ENCODE data around the gene MPZL3. TPM values are rescaled to one million over a fixed set of nuclear protein-coding genes. Genes with fewer than 3 reads are reported as not detected.

MPZL3 gene
- total RNA-seq, 1 donor from 2014 or later = 1.0 TPM

GRCh38 chr11:118247041-118247440, 5.1 kb downstream of the MPZL3 start:
- Histone ChIP-seq H3K27me3 (ENCODE audit: control insufficient read depth in 3 of 3, insufficient read depth in 3 of 3, low read length in 3 of 3) (peaks cover 5 to 9% (median 7%) of the 10 kb centered on the region in 3 donors), H3K36me3 (ENCODE audit: control insufficient read depth in 3 of 3, insufficient read depth in 3 of 3, low read length in 3 of 3) (no peaks in the 10 kb centered on the region), H3K27ac (ENCODE audit: low read depth, low read length) (peak overlapping the region; percentile 27), H3K4me3 (ENCODE audit: low read length in 3 of 3) (no peak overlapping the region), H3K9ac (ENCODE audit: low read depth in 1 of 3, low read length in 3 of 3) (no peak overlapping the region), H3K4me1 (ENCODE audit: control insufficient read depth in 3 of 3, insufficient read depth in 3 of 3, low read length in 3 of 3) (peaks cover 2 to 4% (median 4%) of the 10 kb centered on the region in 3 donors), H3K9me3 (ENCODE audit: control insufficient read depth in 3 of 3, low read length in 3 of 3) (no peaks in the 10 kb centered on the region)

GRCh38 chr11:118245936-118246562, 6.1 kb downstream of the MPZL3 start:
- H3K9ac ChIP-seq (ENCODE audit: low read depth in 1 of 3, low read length in 3 of 3) = no peak overlapping the region
- H3K27me3 ChIP-seq (ENCODE audit: control insufficient read depth in 3 of 3, insufficient read depth in 3 of 3, low read length in 3 of 3) = peaks cover 5 to 6% (median 5%) of the 10 kb centered on the region in 3 donors
- no peak overlapping the region for H3K27ac ChIP-seq (ENCODE audit: low read depth, low read length)

DNA sequence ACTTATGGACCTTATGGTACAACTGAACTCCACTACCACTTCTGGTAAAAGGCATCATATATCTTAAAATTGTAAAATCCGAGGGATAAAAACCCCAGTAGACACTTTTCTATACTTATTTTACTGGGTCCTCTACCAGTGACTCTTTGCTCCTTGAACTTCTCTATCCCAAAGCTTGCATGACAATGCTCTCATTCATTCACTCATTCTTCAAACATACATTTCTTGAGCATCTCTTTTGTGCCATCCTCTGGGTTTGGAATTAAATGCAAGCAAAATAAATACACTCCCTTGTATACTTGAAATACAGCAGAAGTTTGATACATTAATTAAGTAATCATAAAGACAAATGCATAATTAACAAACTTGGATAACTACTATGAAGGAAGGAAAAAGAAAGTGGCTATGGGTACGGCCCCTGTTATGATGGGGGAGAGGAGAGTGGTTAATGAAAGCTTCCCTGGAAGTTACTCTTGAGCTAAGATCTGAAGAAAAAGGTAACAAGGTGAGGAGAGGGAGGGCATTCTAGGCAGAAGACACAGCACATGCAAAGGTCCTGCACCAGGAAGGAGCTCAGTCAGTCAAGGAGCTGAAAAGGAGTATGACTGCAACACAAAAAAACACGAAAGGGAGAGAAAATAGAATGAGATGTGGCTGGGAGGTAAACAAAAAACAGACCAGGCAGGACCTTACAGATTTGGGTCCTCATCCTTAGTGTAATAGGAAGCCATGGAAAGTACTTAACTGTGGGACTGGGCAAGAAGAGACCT, 8.0 kb downstream of the MPZL3 start:
- H3K4me3 ChIP-seq (ENCODE audit: low read length in 3 of 3) = no peak overlapping the region
- no peaks in the 10 kb centered on the region for H3K9me3 ChIP-seq (ENCODE audit: control insufficient read depth in 3 of 3, low read length in 3 of 3)
- no peak overlapping the region for H3K9ac ChIP-seq (ENCODE audit: low read depth in 1 of 3, low read length in 3 of 3)
- peaks cover 0 to 8% (median 2%) of the 10 kb centered on the region in 3 donors for H3K4me1 ChIP-seq (ENCODE audit: control insufficient read depth in 3 of 3, insufficient read depth in 3 of 3, low read length in 3 of 3)
- no peak overlapping the region for H3K27ac ChIP-seq (ENCODE audit: low read depth, low read length)
- H3K27me3 ChIP-seq (ENCODE audit: control insufficient read depth in 3 of 3, insufficient read depth in 3 of 3, low read length in 3 of 3) = peaks cover 5 to 6% (median 5%) of the 10 kb centered on the region in 3 donors
- no peaks in the 10 kb centered on the region for H3K36me3 ChIP-seq (ENCODE audit: control insufficient read depth in 3 of 3, insufficient read depth in 3 of 3, low read length in 3 of 3)

More at GRCh38 chr11:118245936-118246562, 6.1 kb downstream of the MPZL3 start:
- Histone ChIP-seq H3K4me3 (ENCODE audit: low read length in 3 of 3) (no peak overlapping the region), H3K9me3 (ENCODE audit: control insufficient read depth in 3 of 3, low read length in 3 of 3) (no peaks in the 10 kb centered on the region), H3K4me1 (ENCODE audit: control insufficient read depth in 3 of 3, insufficient read depth in 3 of 3, low read length in 3 of 3) (peaks cover 0 to 8% (median 2%) of the 10 kb centered on the region in 3 donors), H3K36me3 (ENCODE audit: control insufficient read depth in 3 of 3, insufficient read depth in 3 of 3, low read length in 3 of 3) (no peaks in the 10 kb centered on the region)

- H3K27me3 ChIP-seq (ENCODE audit: control insufficient read depth in 3 of 3, insufficient read depth in 3 of 3, low read length in 3 of 3) = peaks cover 5 to 6% (median 5%) of the 10 kb centered on the region in 3 donors
- H3K36me3 ChIP-seq (ENCODE audit: control insufficient read depth in 3 of 3, insufficient read depth in 3 of 3, low read length in 3 of 3) = no peaks in the 10 kb centered on the region
- H3K4me1 ChIP-seq (ENCODE audit: control insufficient read depth in 3 of 3, insufficient read depth in 3 of 3, low read length in 3 of 3) = peaks cover 0 to 8% (median 2%) of the 10 kb centered on the region in 3 donors
- no peaks in the 10 kb centered on the region for H3K9me3 ChIP-seq (ENCODE audit: control insufficient read depth in 3 of 3, low read length in 3 of 3)
- H3K27ac ChIP-seq (ENCODE audit: low read depth, low read length) = no peak overlapping the region
- no peak overlapping the region for H3K9ac ChIP-seq (ENCODE audit: low read depth in 1 of 3, low read length in 3 of 3)
- H3K4me3 ChIP-seq (ENCODE audit: low read length in 3 of 3) = no peak overlapping the region
Observed at GRCh38 chr11:118243161-118243560, 9.0 kb downstream of the MPZL3 start.

DNA sequence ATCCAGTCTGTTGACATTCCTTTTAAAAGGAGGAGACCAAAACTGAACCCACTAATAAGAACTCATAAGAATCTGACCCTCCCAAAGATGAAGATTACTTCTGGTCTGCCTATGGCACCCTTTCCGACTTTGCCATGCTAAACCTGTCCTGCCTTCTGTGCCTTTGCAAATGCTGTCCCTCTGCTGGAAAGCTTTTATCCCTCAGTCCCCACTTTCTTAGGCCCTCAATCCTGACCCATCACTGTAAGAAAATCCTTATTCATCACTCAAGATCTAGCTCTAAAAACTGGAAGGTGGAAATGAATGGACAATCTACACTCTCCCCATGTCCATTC, 10.4 kb downstream of the MPZL3 start:
- no peaks in the 10 kb centered on the region for H3K9me3 ChIP-seq (ENCODE audit: control insufficient read depth in 3 of 3, low read length in 3 of 3)
- no peak overlapping the region for H3K9ac ChIP-seq (ENCODE audit: low read depth in 1 of 3, low read length in 3 of 3)
- no peaks in the 10 kb centered on the region for H3K36me3 ChIP-seq (ENCODE audit: control insufficient read depth in 3 of 3, insufficient read depth in 3 of 3, low read length in 3 of 3)
- H3K4me1 ChIP-seq (ENCODE audit: control insufficient read depth in 3 of 3, insufficient read depth in 3 of 3, low read length in 3 of 3) = peaks cover 0 to 8% (median 2%) of the 10 kb centered on the region in 3 donors
- peaks cover 0 to 6% (median 5%) of the 10 kb centered on the region in 3 donors for H3K27me3 ChIP-seq (ENCODE audit: control insufficient read depth in 3 of 3, insufficient read depth in 3 of 3, low read length in 3 of 3)
- no peak overlapping the region for H3K4me3 ChIP-seq (ENCODE audit: low read length in 3 of 3)
- H3K27ac ChIP-seq (ENCODE audit: low read depth, low read length) = peak overlapping the region; percentile 32

DNA sequence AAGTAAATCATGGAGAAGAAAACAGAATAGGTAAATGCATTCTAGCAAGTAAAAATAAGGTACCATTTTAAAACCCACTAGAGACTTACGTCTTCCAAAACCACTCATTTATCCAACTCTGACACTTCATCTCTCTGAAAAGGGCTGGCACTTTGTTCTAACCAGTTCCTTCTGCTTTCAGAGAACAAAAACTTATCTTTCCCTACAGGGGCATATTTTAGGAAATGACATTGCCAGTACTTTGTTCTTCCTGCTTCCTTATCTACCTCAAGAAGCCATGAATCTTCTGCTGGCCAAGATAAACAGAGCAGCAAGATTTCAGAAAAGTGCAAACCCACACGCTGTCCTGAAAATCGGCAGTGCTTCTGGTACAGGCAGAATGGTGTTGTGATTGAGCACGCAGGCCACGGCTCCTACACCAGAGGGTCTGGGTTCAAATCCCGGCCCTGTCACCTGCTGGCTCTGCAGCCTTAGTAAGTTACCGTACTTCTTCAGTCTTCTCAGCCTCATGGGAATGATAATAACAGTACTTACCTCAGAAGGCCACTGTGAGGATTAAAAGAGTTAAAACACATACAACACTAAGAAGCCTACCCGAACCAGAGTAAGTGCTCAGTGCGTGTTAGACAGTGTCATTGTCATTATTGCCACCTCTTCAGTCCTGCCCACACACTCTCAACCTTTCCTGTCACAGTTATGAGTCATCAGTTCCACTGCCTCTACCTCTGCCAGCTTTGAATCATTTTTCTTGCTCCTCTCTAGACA, 11.0 kb downstream of the MPZL3 start:
- Histone ChIP-seq H3K9me3 (ENCODE audit: control insufficient read depth in 3 of 3, low read length in 3 of 3) (no peaks in the 10 kb centered on the region), H3K4me1 (ENCODE audit: control insufficient read depth in 3 of 3, insufficient read depth in 3 of 3, low read length in 3 of 3) (peaks cover 0 to 8% (median 2%) of the 10 kb centered on the region in 3 donors), H3K27me3 (ENCODE audit: control insufficient read depth in 3 of 3, insufficient read depth in 3 of 3, low read length in 3 of 3) (peaks cover 0 to 6% (median 5%) of the 10 kb centered on the region in 3 donors), H3K9ac (ENCODE audit: low read depth in 1 of 3, low read length in 3 of 3) (no peak overlapping the region), H3K27ac (ENCODE audit: low read depth, low read length) (peak overlapping the region; percentile 32), H3K4me3 (ENCODE audit: low read length in 3 of 3) (no peak overlapping the region), H3K36me3 (ENCODE audit: control insufficient read depth in 3 of 3, insufficient read depth in 3 of 3, low read length in 3 of 3) (no peaks in the 10 kb centered on the region)

- no peaks in the 10 kb centered on the region for H3K36me3 ChIP-seq (ENCODE audit: control insufficient read depth in 3 of 3, insufficient read depth in 3 of 3, low read length in 3 of 3)
- no peak overlapping the region for H3K27ac ChIP-seq (ENCODE audit: low read depth, low read length)
- no peak overlapping the region for H3K4me3 ChIP-seq (ENCODE audit: low read length in 3 of 3)
- H3K4me1 ChIP-seq (ENCODE audit: control insufficient read depth in 3 of 3, insufficient read depth in 3 of 3, low read length in 3 of 3) = peaks cover 0 to 8% (median 2%) of the 10 kb centered on the region in 3 donors
- no peak overlapping the region for H3K9ac ChIP-seq (ENCODE audit: low read depth in 1 of 3, low read length in 3 of 3)
- H3K27me3 ChIP-seq (ENCODE audit: control insufficient read depth in 3 of 3, insufficient read depth in 3 of 3, low read length in 3 of 3) = peaks cover 0 to 6% (median 2%) of the 10 kb centered on the region in 3 donors
- no peaks in the 10 kb centered on the region for H3K9me3 ChIP-seq (ENCODE audit: control insufficient read depth in 3 of 3, low read length in 3 of 3)
Observed at GRCh38 chr11:118239509-118240205, 12.5 kb downstream of the MPZL3 start.

GRCh38 chr11:118238929-118239328, 13.2 kb downstream of the MPZL3 start:
- H3K27ac ChIP-seq (ENCODE audit: low read depth, low read length) = no peak overlapping the region
- H3K4me1 ChIP-seq (ENCODE audit: control insufficient read depth in 3 of 3, insufficient read depth in 3 of 3, low read length in 3 of 3) = peaks cover 0 to 8% (median 2%) of the 10 kb centered on the region in 3 donors
- no peak overlapping the region for H3K4me3 ChIP-seq (ENCODE audit: low read length in 3 of 3)
- no peak overlapping the region for H3K9ac ChIP-seq (ENCODE audit: low read depth in 1 of 3, low read length in 3 of 3)
- H3K27me3 ChIP-seq (ENCODE audit: control insufficient read depth in 3 of 3, insufficient read depth in 3 of 3, low read length in 3 of 3) = peaks cover 0 to 2% (median 0%) of the 10 kb centered on the region in 3 donors
- H3K9me3 ChIP-seq (ENCODE audit: control insufficient read depth in 3 of 3, low read length in 3 of 3) = no peaks in the 10 kb centered on the region
- no peaks in the 10 kb centered on the region for H3K36me3 ChIP-seq (ENCODE audit: control insufficient read depth in 3 of 3, insufficient read depth in 3 of 3, low read length in 3 of 3)

- Histone ChIP-seq H3K9ac (ENCODE audit: low read depth in 1 of 3, low read length in 3 of 3) (no peak overlapping the region), H3K4me3 (ENCODE audit: low read length in 3 of 3) (no peak overlapping the region), H3K27me3 (ENCODE audit: control insufficient read depth in 3 of 3, insufficient read depth in 3 of 3, low read length in 3 of 3) (peaks cover 0 to 2% (median 0%) of the 10 kb centered on the region in 3 donors), H3K27ac (ENCODE audit: low read depth, low read length) (no peak overlapping the region), H3K9me3 (ENCODE audit: control insufficient read depth in 3 of 3, low read length in 3 of 3) (no peaks in the 10 kb centered on the region), H3K4me1 (ENCODE audit: control insufficient read depth in 3 of 3, insufficient read depth in 3 of 3, low read length in 3 of 3) (peaks cover 0 to 8% (median 2%) of the 10 kb centered on the region in 3 donors), H3K36me3 (ENCODE audit: control insufficient read depth in 3 of 3, insufficient read depth in 3 of 3, low read length in 3 of 3) (no peaks in the 10 kb centered on the region)
Observed at GRCh38 chr11:118238421-118238820, 13.7 kb downstream of the MPZL3 start.
